ACHN (cell line): ENCODE data around the gene PARD3B.

Experiments used
- DNase-seq: peaks from one replicate; pipeline ENCODE4 v3.0.0-alpha.2; 2015
- in situ Hi-C: cut with HindIII; loops from 2 replicates; pipeline ENCODE4 v1.10.0; 2017; ENCODE audit warnings: low sequenced_read_pairs, low pct_ligation_motif_present, low pct_unique_long_range_greater_than_20kb

The PARD3B gene

DNA sequence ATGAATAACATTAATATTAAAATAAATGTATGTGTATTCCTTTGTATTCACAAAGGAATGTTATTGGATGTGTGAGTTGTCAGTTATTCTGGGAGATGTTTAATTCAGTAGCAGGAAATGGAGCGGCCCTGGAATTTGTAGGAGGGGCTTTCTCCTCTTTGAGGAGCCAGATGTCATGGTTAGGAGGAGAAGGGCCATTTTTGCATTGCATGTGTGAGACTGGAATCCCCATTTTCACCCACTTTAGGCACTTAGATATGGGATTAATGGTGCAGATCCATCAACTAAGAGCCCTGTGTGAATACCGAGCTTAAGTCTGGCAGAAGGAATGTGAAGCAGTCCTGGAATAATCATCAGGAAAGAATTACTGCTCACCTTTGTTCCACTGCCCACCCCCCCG, 439.2 kb downstream of the PARD3B start:
- in situ Hi-C loops: no loop called here
- no peak for DNase-seq

- in situ Hi-C loops: no loop called here
- no peak for DNase-seq
These were observed 441.4 kb downstream of the PARD3B start for GRCh38 chr2:204986641-204987040.

GRCh38 chr2:204988836-204989235, 443.6 kb downstream of the PARD3B start:
- no peak for DNase-seq
- in situ Hi-C loops: no loop called here

DNA sequence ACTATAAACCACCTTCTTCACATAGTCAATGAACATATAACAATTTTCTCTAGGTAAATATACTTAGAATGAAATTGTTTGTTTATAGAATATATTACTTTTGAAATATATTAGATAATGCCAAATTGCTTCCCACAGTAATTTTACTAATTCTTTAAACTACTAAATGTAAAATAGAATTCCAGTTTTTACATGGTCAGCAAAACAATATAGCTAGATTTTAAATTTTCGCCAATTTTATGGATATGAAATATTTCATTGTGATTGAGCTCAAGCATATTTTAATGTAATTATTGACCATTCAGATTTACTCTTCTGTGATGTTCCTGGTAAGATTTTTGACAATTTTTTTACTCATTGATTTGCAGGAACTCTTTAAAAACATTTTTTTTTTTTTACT, 444.6 kb downstream of the PARD3B start:
- in situ Hi-C loops: no loop called here
- no peak for DNase-seq

DNA sequence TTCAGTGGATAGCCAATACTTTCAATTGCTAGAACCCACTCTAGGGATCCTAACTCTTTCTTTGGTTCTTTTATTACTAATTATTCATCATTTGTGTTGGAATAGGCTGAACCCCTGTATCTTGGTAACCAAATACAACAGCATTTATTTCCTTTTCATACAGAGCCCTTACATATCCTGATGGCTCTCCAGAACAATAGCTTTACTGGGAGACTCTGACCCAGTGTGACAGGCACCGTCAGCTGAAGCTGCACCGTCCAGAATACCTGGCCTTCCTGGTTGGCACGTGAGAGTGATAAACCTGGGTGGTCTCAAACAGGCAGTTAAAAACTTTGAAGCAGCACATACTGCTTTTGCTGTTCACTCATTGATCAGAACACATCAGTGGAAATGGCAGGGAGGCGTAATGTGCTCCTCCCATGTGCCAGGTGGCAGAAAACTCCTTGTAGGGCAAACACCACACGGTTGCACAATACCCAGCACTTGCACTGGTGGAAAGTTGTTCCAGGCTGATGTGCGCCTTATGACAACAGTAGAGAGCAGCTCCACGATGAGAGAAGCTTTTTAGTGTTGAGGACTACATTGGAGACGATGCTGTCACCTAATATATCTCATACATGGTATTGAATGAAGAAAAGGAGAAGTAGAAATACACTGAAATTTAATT, 456.2 kb downstream of the PARD3B start:
- no peak for DNase-seq
- in situ Hi-C loops: no loop called here

GRCh38 chr2:205002390-205002789, 457.1 kb downstream of the PARD3B start:
- no peak for DNase-seq
- in situ Hi-C loops: no loop called here

GRCh38 chr2:205003288-205003687, 458.0 kb downstream of the PARD3B start:
- in situ Hi-C loops: no loop called here

GRCh38 chr2:205010196-205010595, 464.9 kb downstream of the PARD3B start:
- in situ Hi-C loops: no loop called here
- no peak for DNase-seq

More at GRCh38 chr2:205003288-205003687, 458.0 kb downstream of the PARD3B start:
- DNase-seq: no peak

- no peak for DNase-seq
- in situ Hi-C loops: no loop called here
These were observed 465.8 kb downstream of the PARD3B start for GRCh38 chr2:205011031-205011430.

DNA sequence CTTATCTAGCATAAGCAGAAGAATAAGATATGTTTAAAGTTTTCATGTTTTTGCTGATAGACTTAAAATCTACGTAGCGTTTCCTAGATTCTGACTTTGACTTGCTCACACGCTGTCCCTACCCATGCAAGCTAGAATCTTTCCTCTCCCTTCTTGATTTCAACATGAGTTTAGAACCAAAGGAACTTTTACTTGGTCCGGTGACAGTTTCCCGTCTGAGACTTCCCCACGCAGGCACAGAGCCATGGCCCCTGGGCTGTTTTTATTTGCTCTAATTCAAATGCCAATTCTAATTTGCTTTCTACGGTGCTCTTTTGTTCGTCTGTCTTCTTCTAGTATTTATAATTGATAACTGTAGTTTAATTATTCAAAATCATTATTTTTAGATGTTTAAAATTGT, 467.7 kb downstream of the PARD3B start:
- DNase-seq: no peak
- in situ Hi-C loops: no loop called here

GRCh38 chr2:205013586-205013985, 468.3 kb downstream of the PARD3B start:
- no peak for DNase-seq
- in situ Hi-C loops: no loop called here

DNA sequence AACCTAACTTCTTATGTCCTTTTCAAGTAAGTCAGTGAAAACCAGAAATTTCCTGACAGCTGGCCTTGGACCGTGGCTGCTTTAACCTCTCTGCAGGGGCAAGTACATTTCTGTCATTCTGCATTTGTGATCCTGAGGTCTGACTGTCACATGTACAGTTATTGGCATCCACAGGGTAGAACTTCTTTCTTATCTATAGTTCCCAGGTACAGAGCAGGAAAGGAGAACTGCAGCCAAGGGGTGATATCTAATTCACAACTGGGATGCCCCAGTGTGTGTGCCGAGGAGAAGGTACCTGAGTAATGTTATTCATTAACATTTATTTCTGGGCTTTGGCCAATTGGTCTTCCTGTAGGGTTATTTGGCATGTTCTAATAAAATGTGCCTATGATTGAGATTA, 468.9 kb downstream of the PARD3B start:
- in situ Hi-C loops: no loop called here
- DNase-seq: no peak

DNA sequence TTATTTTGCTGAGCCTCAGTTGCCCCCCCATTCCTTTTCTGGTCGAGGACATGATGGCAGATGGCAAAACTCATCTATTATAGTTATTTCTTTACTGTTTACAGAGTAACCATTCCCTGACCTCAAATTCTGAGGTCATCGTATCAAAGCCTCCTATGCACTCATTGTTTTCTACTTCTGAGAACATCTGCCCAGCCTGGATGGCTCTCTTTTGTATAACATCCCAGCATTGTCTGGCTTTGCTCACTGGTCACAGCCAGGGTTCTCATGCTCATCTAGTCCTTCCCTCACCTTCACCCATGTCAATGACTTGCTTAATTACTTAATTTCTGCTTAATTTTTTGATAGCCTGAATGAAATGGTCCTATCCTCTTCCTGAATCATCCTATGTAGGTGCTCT, 472.1 kb downstream of the PARD3B start:
- no peak for DNase-seq
- in situ Hi-C loops: no loop called here

DNA sequence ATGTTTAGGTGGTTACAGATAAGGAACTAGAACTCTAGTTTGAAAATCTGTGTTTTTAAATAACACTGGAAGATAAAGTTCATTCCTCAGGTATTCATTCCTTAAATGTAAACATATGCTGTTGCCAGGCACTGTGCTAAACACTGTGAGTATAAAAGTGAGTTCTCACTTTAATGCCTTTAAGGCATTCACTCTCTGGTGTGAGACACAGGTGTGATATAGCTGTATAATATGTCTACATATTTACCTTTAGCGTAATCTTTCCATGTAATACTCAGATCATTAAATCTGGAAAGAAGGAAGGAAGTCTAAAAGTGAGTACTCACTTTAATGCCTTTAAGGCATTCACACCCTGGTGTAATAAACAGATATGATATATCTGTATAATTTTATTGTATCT, 472.6 kb downstream of the PARD3B start:
- in situ Hi-C loops: no loop called here
- no peak for DNase-seq

- in situ Hi-C loops: no loop called here
- no peak for DNase-seq
These were observed 475.4 kb downstream of the PARD3B start for GRCh38 chr2:205020673-205021072.

- in situ Hi-C loops: no loop called here
- DNase-seq: no peak
These were observed 477.6 kb downstream of the PARD3B start for GRCh38 chr2:205022841-205023240.

GRCh38 chr2:205024822-205025518, 479.7 kb downstream of the PARD3B start:
- peak; percentile 91 for DNase-seq
- in situ Hi-C loops: no loop called here

- in situ Hi-C loops: no loop called here
These were observed 480.4 kb downstream of the PARD3B start for GRCh38 chr2:205025580-205026240.

GRCh38 chr2:205030695-205031094, 485.4 kb downstream of the PARD3B start:
- no peak for DNase-seq
- in situ Hi-C loops: no loop called here

More at GRCh38 chr2:205025580-205026240, 480.4 kb downstream of the PARD3B start:
- peak; percentile 7 for DNase-seq

DNA sequence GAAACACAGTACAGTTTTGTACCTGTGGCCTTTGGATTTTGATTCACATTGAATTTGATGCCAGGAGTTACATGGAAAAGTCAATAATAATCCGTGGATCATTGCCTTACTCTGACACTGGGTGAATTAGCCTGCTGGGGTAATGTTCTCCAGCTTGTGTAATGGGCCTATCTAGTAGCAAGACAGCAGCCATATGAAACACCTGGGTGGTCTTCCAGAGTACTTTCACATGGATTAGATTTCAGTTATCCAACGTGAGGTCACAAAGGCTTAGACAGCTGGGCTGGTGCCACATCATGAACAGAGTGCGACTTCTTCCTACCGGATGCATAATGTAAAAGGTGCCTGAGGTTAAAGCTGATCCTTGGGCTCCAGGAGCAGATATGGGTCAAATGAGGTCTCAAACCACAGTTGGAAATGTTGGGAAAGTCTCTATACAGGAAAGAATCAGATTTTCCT, 486.8 kb downstream of the PARD3B start:
- DNase-seq: no peak
- in situ Hi-C loops: no loop called here
